Colon (tissue), 2 donors: ENCODE measurements around the gene IPO13.

ENCODE experiments used
- FAIRE-seq: peaks from 2 replicates; lab custom pipeline; 2012; peaks lifted over from hg19 to GRCh38; lab: Jason Lieb, UNC
- donor health status: control.
- donor health status: control.

Gene IPO13

DNA sequence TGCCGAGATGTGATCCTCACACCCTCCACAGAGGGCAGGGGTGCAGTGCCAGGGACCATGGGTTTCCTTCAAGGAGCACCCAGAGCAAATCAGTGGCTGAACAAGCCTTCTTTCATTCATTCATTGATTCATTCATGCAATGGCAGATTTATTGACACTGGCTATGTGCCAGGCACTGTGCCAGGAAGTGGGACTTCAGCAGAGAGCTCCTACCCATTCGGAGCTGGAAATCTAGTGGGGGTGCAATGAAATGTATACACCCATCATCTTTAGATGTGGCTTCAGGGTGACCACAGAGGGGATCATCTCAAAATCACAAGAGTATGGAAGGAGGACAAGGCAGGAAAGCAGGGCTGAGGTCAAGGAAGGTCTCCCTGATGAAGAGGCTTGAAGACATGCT lies 65.7 kb downstream of the IPO13 start:
- no peak for FAIRE-seq

DNA sequence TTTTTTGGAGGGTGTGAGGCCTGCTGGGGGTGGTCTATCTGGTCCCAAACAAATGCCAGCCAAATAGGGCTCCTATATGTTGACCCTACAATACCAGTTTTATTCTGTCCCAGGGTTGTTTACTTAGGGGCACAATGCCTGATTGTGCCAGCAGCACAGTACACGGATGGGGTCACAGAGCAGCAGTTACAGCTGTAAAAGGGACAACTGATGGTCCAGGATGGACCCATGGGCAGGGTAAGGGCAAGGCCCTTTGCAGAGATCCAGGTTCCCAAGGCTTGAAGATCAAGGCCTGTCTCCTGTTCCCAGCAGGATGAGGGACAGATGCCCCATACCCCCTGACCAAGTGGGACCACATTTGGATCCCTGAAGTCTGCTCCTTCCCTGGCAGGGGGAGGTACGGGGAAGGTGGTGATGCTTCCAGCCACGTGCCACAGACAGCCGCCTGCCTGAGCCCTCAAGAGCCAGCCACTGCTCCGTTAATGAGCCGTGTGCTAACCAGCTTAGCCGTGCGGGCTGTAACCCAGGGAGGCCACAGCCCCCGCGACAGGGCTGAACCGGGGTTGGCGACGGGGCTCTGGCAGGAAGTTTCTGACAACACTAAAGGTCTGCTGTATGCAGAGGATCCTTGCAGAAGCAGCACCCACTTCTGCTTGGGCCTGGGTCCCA lies 66.3 kb downstream of the IPO13 start:
- no peak for FAIRE-seq

DNA sequence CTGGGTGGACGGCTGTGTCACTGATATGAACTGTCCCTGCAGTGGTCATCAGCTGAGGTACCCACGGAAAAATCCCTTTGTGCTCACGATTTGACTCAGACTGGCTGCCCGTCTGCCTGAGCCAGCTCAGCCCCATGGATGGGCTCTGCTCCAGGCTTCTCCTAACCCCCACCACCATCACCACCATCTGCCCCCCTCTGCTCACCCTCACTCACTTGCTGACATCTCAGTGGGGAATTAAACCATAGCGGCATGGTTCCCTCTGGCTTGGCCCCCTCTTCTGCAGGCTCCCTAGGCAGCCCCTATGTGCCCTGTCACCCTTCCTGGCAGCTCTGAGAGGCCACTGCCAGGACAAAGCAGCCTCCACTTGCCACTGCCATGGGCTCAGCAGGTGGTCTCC lies 67.2 kb downstream of the IPO13 start:
- FAIRE-seq, result no peak

DNA sequence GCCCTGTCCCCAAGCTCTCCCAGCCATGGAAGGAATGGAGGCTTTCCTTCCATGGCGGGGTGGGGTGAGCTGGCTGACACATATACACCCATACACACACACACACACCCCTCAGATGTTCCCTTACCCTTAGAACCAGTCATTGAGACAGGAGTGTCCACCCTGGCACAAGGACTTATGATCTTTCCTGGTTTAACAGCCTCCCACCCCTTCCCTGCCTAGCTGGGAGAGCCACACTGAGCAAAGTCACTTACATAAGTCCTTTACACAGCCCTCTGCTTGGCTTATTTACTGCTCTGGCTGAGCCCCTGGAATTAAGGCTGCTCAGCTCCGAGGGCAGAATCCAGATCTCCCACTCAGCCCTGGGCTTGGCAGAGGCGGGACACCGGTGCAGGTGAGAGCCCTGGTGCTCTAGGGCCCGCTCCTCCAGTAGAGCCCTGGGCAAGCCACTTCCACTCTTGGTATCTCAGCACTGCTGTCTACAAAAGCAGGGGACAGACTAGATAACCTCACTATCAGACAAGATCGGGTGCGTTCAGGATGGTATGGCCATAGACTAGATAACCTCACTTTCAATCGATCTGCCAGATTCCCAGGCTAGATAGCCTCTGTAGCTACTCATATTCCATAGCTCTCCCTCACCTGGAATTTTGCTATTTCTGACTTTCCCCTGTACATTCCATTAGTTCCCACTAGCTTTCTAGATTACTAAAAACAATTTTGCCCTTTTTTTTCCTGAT lies 67.8 kb downstream of the IPO13 start:
- no peak for FAIRE-seq

DNA sequence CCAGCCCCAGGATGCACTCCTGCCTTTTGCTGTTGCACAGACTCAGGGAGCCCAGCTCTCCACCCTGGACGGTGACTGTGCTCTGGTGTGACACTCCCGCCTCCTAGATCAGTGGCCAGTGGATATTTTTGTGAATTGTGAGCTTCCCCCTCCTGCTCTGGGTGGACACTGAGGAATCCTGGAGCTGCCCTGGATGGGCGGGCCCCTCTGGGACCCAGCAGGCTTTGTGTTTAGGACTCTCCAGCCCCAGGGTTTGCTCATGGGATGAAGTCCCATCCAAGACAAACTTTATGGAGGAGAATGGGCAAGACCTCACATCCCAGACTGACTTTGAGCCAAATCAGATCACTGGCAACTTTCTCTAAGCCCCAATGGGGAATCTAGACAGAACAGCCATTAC lies 68.5 kb downstream of the IPO13 start:
- no peak for FAIRE-seq

DNA sequence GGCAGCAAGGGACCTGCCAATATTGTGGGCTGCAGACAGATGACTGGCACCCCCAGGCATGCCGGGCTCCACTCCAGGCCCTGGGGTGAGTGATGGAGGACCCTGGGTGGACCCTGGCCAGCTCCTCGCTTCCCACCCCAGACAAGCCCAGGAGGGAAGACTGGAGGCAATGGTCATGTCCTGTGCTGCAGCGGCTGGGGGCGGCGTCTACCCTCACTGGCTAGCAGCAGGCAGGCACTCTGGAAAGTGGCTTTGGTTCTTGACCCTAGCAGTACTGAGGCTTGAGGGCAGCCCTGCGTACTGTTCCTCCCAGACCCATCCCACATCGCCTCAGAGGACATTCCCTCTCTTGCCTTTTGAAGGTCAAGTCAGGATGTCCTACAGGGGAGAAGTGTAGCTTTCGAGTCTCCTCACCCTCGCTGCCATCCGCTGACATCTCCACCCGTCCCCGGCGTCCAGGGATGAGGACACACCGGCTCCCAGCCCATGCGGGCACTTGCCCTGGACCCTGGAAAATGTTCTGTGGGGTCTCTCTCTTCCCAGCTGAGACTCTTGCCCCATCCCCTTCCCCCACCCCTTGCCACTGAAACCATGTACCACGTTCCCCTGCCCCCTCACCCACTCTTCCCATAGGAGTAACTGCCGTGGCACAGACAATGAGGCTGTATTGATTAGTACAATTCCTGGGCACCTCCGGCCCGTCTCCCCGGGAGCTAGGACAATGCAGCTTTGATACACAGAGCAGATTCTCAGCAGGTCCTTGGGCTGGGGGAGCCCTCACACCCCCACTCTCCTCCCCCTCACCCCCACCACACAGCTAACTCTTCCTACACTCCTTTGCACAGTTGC lies 69.5 kb downstream of the IPO13 start:
- no peak for FAIRE-seq

DNA sequence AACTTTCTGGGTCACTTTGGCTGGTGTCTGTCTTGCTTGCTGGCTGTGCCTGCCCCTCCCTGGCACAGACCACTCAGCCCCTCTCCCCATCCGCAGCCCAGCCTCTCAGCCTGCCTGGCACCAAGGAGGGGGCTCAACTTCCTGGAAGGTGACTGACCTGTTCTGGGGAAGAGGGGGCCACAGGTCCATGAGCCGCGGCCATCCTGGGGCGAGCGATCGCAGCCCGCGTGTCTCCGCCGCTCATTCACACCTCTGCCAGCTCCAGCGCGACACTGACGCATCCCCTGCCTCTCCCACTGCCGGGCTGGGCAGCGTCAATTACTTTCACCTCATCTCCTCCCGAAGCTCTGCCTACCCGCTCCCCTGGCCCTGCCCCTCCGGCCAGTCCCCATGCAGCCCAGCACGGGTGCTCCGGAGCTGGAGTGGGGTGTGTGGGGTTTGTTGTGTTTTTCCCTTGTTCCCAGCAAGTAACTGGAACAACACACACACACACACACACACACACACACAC lies 70.2 kb downstream of the IPO13 start:
- no peak for FAIRE-seq
